HG03558 (cell line): ENCODE results near the gene DPP9.

Source experiments
- ATAC-seq: cut with Tn5 transposase; IDR thresholded peaks from one replicate; pipeline ENCODE4 v1.9.1; 2021; ENCODE audit warnings: moderate number of reproducible peaks; ENCODE audit not compliant: unreplicated experiment; ENCODE audit errors: extremely low read depth

Gene DPP9

DNA sequence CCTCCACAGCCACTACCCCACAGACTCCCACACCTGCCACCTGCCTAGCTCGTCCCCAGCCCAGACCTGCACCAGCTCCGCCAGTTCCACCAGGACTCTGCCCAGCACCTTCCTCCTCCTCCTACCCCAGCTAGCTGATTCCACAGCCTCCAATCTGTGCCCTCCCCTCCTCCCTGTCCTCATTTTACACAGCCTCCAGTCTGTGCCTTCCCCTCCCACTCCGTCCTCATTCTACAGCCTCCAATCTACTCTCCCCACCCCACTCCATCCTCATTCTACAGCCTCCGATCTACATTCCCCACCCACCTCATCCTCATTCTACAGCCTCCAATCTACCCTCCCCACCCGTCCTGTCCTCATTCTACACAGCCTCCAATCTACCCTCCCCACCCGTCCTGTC lies 60.8 kb downstream of the DPP9 start:
- no peak for ATAC-seq

DNA sequence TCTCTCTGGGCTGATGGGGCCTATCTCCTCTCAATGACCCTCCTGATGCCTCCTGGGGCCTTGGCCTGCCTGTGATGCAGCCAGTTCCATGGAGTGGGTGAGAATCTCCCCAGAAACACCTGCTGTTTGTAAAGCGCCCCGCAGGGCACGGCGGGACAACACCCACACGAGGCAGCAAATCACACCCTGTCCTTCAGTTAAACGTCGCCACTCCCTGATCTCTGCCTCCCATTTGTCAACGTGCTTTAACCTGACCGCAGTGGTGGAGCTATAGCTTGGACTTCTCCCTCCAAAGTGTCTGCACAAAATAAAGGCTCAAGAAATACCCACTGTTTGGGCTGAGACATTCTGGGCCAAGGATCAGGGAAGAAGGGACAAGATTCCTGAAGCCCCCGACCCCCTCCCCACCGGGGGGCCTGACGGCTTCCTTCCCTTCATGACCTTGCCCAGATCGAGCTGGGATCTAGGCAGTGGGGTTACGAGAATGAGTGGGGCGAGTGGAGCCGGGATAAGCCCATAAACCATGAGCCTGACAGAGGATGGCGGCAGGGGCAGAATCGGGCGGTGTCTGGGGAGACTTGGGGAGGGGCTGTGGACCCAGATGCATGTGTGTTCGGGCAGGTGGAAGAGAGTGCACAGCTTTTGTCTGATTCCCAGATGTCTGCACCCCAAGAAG lies 61.5 kb downstream of the DPP9 start:
- no peak for ATAC-seq

DNA sequence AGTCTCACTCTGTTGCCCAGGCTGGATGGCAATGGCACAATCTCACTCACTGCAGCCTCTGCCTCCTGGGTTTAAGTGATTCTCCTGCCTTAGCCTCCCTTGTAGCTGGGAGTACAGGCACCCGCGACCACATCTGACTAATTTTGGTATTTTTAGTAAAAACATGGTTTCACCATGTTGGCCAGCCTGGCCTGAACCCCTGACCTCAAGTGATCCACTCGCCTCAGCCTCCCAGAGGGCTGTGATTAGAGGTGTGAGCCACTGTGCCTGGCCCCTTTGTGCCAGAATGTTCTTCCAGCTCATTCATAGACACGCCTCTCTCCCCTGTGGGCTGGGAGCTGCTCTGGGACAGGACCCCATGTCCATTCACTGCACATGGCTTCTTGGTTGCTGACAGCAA lies 62.6 kb downstream of the DPP9 start:
- ATAC-seq = no peak

GRCh38 chr19:4660181-4660791 lies 63.4 kb downstream of the DPP9 start:
- ATAC-seq = no peak

- ATAC-seq = no peak
These were observed 65.8 kb downstream of the DPP9 start for GRCh38 chr19:4657835-4658234.

DNA sequence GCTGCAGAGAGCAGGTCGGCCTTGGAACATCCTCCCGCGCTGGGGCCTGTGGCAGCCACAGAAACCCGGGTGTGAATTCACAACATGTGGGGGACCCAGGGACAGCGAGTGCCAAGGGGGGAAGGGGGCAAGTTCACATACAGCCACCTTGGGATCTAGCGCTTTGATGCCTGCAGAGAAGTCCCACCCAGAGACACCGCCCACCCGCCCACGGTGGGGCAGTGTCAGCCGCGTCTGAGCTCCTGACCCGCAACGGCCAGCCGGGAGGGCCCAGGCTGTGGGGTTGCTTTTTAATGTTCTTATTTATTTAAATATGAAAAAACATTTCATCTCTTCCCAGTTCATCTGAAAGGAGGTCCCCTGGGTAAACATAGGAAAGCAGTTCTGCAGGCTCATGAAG lies 66.4 kb downstream of the DPP9 start:
- no peak for ATAC-seq

- ATAC-seq = no peak
These were observed 67.5 kb downstream of the DPP9 start for GRCh38 chr19:4656102-4656501.

- ATAC-seq = no peak
These were observed 68.9 kb downstream of the DPP9 start for GRCh38 chr19:4654437-4655361.

GRCh38 chr19:4653793-4654436 lies 69.7 kb downstream of the DPP9 start:
- no peak for ATAC-seq

DNA sequence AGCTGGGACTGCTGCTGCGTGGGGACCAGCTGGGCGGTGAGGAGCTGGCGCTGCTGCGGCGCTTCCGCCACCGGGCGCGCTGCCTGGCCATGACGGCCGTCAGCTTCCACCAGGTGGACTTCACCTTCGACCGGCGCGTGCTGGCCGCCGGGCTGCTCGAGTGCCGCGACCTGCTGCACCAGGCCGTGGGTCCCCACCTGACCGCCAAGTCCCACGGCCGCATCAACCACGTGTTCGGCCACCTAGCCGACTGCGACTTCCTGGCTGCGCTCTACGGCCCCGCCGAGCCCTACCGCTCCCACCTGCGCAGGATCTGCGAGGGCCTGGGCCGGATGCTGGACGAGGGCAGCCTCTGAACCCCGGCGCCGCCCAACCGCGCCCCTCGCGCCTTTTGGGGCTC lies 71.6 kb downstream of the DPP9 start:
- no peak for ATAC-seq

GRCh38 chr19:4650159-4650558 lies 73.5 kb downstream of the DPP9 start:
- ATAC-seq = no peak

DNA sequence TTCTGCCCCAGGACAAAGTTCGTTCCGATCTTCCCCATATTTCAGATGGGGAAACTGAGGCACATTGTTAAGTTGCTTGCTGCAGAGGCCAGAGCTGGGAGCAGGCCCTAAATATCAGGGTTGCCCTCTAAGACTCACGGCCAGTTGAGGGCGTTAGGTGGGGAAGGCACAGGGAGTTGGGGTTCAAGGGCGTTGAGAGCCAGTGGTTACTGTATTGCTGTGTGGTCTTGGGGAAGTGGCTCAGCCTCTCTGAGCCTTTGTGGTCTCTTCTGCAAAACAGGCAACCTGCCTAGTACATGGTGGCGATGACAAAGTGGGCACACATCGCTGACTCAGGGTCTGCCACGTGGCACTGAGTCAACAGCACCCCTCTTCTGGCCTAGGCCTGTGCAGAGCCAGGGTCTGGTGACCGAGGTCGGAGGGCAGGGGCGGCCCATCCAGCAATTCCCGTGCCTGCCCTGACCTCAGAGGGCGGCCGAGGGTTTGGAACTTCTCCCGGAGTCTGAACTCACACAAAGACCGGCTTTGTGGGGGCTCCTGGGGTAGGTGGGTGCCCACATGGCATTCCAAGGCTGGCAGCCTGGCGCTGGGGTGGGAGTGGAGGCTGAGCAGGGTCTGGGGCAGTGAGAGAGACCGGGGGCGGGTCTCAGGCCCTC lies 74.1 kb downstream of the DPP9 start:
- ATAC-seq = no peak

DNA sequence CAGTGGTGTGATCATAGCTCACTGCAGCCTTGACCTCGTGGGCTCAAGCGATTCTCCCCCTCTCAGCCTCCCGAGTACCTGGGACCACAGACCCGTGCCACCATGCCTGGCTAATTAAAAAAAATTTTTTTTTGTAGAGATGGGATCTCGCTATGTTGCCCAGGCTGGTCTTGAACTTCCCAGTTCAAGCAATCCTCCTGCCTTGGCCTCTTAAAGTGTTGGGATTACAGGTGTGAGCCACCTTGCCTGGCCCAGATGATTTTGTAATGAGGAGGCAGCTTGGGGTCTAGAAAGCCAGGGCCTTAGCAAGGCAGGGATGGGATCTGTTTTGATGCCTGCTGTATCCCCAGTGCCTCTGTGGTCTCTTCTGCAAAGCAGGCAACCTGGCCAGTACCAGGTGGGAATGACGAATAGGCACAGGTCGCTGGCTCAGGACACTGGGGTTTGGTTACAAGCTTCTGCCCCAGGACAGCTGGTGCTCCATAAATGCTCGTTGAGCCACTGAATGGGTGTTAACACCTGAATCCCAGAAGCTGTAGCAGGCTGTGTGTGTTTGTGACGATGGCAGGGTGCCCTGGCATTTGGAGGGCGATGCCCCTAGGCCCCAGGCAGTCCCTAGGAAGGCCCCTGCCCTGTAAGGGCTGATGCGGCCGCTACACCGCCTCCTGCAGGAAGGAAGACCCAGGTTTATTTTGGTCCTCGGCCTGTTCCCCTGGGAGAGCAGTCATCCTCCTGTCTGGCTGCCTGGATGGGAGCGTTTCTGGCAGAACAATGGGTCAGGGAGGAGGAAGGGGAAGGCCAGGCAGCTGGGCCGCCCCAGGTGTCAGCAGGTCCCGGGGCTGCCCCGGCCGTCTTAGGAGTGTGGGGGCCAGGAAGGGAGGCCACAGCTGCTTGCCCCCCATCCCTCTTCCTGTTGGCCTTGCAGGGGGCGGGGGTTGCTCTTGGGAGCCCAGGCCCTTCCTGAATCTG lies 75.7 kb downstream of the DPP9 start:
- ATAC-seq = no peak

GRCh38 chr19:4645718-4646117 lies 77.9 kb downstream of the DPP9 start:
- no peak for ATAC-seq

DNA sequence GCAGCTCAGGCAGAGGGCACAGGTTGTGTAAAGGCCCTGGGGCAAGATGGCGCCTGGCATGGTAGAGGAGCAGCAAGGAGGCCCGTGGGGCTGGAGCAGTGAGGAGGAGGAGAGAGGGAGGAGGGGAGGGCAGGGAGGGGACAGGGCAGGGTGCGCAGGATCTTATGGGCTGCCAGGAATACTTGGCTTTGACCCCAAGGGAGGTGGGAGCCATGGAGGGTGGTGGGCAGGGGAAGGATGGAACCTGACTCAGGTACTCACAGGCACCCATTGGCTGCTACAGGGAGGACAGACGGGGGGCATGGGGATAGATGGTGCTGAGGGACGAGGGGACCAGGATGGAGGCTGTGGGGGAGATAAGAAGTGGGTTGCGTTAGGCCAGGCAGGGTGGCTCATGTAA lies 81.0 kb downstream of the DPP9 start:
- ATAC-seq = no peak

DNA sequence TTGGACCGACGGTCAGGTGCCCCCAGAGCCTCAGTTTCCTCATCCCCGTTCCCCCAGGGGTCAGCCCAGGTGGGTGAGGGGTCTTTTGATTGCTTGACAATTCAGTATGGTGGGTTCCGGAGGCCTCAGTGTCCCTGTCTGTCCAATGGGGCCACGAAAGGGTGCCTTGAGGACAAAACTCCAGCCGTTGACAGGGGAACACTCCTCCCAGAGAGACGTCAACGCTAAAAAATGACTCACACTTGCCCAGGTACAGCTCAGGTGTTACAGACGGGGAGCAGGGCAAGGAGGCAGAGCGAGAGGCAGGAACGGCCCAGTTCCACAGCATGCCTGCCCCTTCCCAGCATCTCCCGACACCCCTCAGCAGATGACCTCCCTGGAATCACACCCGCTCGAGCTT lies 82.5 kb downstream of the DPP9 start:
- no peak for ATAC-seq

DNA sequence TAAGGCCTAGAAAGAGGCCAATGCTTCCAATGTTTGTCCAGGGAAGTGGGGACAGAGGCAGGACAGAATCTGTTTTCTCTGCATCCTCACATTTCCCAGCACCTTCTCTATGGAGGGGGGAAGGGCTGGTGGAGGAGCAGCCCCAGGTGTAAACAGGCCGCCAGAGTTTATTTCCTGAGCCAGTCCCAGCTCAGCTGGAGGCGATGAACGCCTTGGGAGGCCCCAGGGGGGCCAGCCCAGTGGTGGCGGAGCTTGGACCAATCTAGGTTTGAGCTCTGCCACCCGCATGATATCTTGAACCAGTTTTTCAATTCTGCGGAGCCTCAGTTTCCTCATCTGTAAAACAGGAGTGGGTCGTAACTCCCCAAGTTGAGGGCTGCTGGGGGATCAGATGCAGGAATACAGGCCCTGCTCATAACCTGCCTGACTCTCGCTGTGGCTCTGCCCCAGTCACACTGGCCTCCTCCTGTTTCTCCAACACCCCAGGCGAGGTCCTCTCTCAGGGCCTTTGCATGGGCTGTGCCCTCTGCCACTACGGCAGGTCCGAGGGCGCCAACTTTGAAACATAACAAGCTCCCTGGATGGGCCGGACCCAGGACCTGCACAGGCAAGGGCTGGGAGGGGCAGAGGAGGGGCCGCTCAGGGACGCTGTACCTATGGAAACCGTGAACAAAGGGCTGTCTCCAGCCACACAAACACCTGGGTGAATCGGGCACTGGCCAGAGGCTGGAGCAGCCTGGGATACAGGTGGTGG lies 83.2 kb downstream of the DPP9 start:
- ATAC-seq = no peak

GRCh38 chr19:4639531-4640246 lies 84.0 kb downstream of the DPP9 start:
- ATAC-seq = no peak
